Measurements from ENCODE around the gene ACADS. TPM values are rescaled to one million over a fixed set of nuclear protein-coding genes. Genes with fewer than 3 reads are reported as not detected.

ACADS gene
- total and polyA plus RNA-seq, 2 of the 8 experiments (the other 6 are each of a cell fraction or from before 2014, with no cell fraction given): 4.9 to 7.5 TPM

DNA sequence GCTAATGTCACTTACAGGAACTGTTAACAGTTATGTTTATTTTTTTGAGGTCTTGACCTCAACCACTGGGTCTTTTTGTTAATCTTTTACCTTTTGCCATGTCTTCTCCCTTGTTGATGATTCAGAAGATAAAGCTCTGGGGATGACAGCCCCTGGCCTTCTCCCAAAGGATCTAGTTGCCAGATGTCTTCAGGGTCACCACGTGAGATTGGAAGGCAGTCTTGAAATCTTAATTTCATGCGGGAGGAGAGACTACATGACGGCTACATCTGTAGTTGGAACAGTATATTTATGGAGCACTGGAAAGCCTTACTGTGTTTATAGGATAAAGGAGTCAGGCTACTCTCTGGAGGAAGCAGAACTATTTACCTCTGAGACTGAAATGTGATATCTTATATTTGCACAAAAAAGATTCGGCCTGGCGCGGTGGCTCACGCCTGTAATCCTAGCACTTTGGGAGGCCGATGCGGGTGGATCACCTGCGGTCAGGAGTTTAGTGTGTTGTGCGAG, 33.0 kb upstream of the ACADS start:
- H3K9ac ChIP-seq (replicated peaks in 1 of 4; ENCODE audit: extremely low read depth in 1 of 4, low read depth in 3 of 4, low read length in 3 of 4): no peak overlapping the region
- H3K9me3 ChIP-seq (ENCODE audit: insufficient read depth in 2 of 2, low read depth in 1 of 2, low read length in 1 of 2): no peaks in the 10 kb centered on the region
- no peak overlapping the region for H3K14ac ChIP-seq (ENCODE audit: insufficient read length)
- H2BK20ac ChIP-seq (ENCODE audit: low read length): no peak overlapping the region
- H3K27me3 ChIP-seq (replicated peaks in 1 of 4; ENCODE audit: control insufficient read depth in 3 of 4, extremely low read depth in 1 of 4, insufficient read depth in 3 of 4, low read length in 3 of 4): no peaks in the 10 kb centered on the region
- H3K4ac ChIP-seq (replicated peaks; ENCODE audit: insufficient read length, low read depth, low read length): no peak overlapping the region
- H3K23ac ChIP-seq (ENCODE audit: insufficient read length): no peak overlapping the region
- DNase-seq (ENCODE audit: low read depth in 1 of 2, low spot score in 2 of 2): no peak
- TF ChIP-seq EGR1 (IDR thresholded peaks at IDR 0.05; ENCODE audit: borderline replicate concordance, low read depth, low read length) (no peak), GABPA (IDR thresholded peaks at IDR 0.05; ENCODE audit: borderline replicate concordance, insufficient read depth, low read length) (no peak), CBX8 (IDR thresholded peaks at IDR 0.05; ENCODE audit: borderline replicate concordance, low read depth, low read length) (no peak), CBX5 (IDR thresholded peaks at IDR 0.05; ENCODE audit: low read depth, low read length) (no peak), TAF1 (IDR thresholded peaks at IDR 0.05; ENCODE audit: low read depth, low read length) (no peak), KDM1A (IDR thresholded peaks at IDR 0.05; ENCODE audit: borderline replicate concordance, low read length) (no peak), TAF7 (optimal IDR thresholded peaks at IDR 0.05; ENCODE audit: borderline replicate concordance, low read depth, low read length) (no peak), HDAC6 (IDR thresholded peaks at IDR 0.05; ENCODE audit: low read depth, low read length) (no peak), POLR2AphosphoS5 (IDR thresholded peaks at IDR 0.05; ENCODE audit: low read depth, low read length) (no peak)
- H2BK15ac ChIP-seq (ENCODE audit: low read length): no peak overlapping the region
- no peak overlapping the region for H2BK120ac ChIP-seq (replicated peaks; ENCODE audit: low read depth, low read length)
- H4K91ac ChIP-seq (replicated peaks; ENCODE audit: insufficient read length, low read length): no peak overlapping the region
- peaks cover 10 to 37% (median 35%) of the 10 kb centered on the region in 4 experiments for H3K36me3 ChIP-seq (ENCODE audit: control insufficient read depth in 2 of 4, insufficient read depth in 4 of 4, low read length in 3 of 4)
- H2AFZ ChIP-seq (ENCODE audit: low read length): no peak overlapping the region
- peaks cover 20 to 22% of the 10 kb centered on the region in 2 experiments for H4K20me1 ChIP-seq (replicated peaks in 1 of 2; ENCODE audit: control insufficient read depth in 1 of 2, insufficient read depth in 2 of 2, low read length in 2 of 2)
- 0 out of 2 replicates have a peak overlapping the region, but pooled peaks have one; percentile 71 for H2AK5ac ChIP-seq (ENCODE audit: low read depth, low read length)
- H3K4me1 ChIP-seq (replicated peaks in 1 of 4; ENCODE audit: control insufficient read depth in 3 of 4, insufficient read depth in 4 of 4, low read length in 3 of 4): peaks cover 6 to 22% (median 16%) of the 10 kb centered on the region in 4 experiments; a peak in 6 of 7 replicates
- ChIA-PET POLR2A (ENCODE audit: partially characterized antibody) (interaction anchor here (0.9 to 1.4 kb wide), 4 partner anchors 13 to 48 kb away, joined by 3 to 5 read pairs (median 4); no protein-coding TSS in a partner anchor), CTCF (ENCODE audit: partially characterized antibody) (interaction anchor here (0.9 to 10.4 kb wide), 4 partner anchors 12 to 109 kb away, joined by 3 to 87 read pairs (median 3); no protein-coding TSS in a partner anchor)
- H3K4me3 ChIP-seq (ENCODE audit: extremely low read depth in 1 of 4, insufficient read depth in 2 of 4, low read depth in 3 of 4, low read length in 4 of 4): no peak overlapping the region
- FAIRE-seq: no peak
- H4K8ac ChIP-seq (ENCODE audit: extremely low read depth, insufficient read depth, low read length): no peak overlapping the region
- H3K79me1 ChIP-seq (ENCODE audit: low read depth, low read length): peaks cover 11% of the 10 kb centered on the region; the same call in 1 of the 2 replicates
- H3K27ac ChIP-seq (ENCODE audit: low read depth, low read length): no peak overlapping the region
- peaks cover 40 to 79% of the 10 kb centered on the region in 2 experiments for H3K79me2 ChIP-seq (ENCODE audit: control insufficient read depth in 1 of 2, insufficient read depth in 2 of 2, low read length in 2 of 2)
- no peak overlapping the region for H2BK5ac ChIP-seq (ENCODE audit: low read depth, low read length)
- H2BK12ac ChIP-seq (ENCODE audit: low read depth, low read length): no peak overlapping the region
- H3K23me2 ChIP-seq (ENCODE audit: low read depth, low read length): peaks cover 13% of the 10 kb centered on the region
- H3K18ac ChIP-seq (ENCODE audit: extremely low read depth, low read length): no peak overlapping the region
- peak overlapping the region in 1 of 2 experiments; percentile 61; a peak in 2 of 4 replicates for H3K4me2 ChIP-seq (ENCODE audit: insufficient read depth in 1 of 2, low read depth in 2 of 2, low read length in 2 of 2)
- 87% methylated on average over 11 of the region's 11 CpGs; no CpG with 5 or more reads in 1 of the 2 experiments for WGBS, 2 experiments (ENCODE audit: extremely low coverage in 1 of 2, insufficient coverage in 1 of 2, insufficient read length in 1 of 2, insufficient replicate concordance in 2 of 2, low coverage in 1 of 2, low lambda C conversion rate in 2 of 2, missing lambda C conversion rate in 1 of 2)
- H4K5ac ChIP-seq (ENCODE audit: insufficient read length, low read depth, low read length): no peak overlapping the region
- H3K56ac ChIP-seq (replicated peaks; ENCODE audit: insufficient read length, low read depth, low read length): no peak overlapping the region
